Dendritic cell treated with granulocyte-macrophage colony-stimulating factor and Interleukin-4, amounts not matched to agents 40 ng/mL and 50 ng/mL, for 4 days (primary cell): ENCODE results near the gene MYMK.

Experiments
- H3K27ac Mint-ChIP-seq: one replicate; pipeline ENCODE4 v1.8.0; 2022; ENCODE audit warnings: mild to moderate bottlenecking, mixed read lengths
- H3K27me3 Mint-ChIP-seq: one replicate; pipeline ENCODE4 v1.8.0; 2022; ENCODE audit warnings: mild to moderate bottlenecking, mixed read lengths
- H3K36me3 Mint-ChIP-seq: one replicate; pipeline ENCODE4 v1.8.0; 2022; ENCODE audit warnings: low read depth, mixed read lengths
- H3K4me1 Mint-ChIP-seq: one replicate; pipeline ENCODE4 v1.8.0; 2022; ENCODE audit warnings: low read depth, mixed read lengths
- H3K4me3 Mint-ChIP-seq: one replicate; pipeline ENCODE4 v1.8.0; 2022; ENCODE audit warnings: mild to moderate bottlenecking, moderate library complexity, mixed read lengths
- H3K9me3 Mint-ChIP-seq: one replicate; pipeline ENCODE4 v1.8.0; 2022; ENCODE audit warnings: mixed read lengths
- intact Hi-C: fragments of 100-400 bp; cut with micrococcal nuclease; formaldehyde crosslinking; loops from one replicate; pipeline ENCODE4 v1.15.0; 2022

Gene MYMK

DNA sequence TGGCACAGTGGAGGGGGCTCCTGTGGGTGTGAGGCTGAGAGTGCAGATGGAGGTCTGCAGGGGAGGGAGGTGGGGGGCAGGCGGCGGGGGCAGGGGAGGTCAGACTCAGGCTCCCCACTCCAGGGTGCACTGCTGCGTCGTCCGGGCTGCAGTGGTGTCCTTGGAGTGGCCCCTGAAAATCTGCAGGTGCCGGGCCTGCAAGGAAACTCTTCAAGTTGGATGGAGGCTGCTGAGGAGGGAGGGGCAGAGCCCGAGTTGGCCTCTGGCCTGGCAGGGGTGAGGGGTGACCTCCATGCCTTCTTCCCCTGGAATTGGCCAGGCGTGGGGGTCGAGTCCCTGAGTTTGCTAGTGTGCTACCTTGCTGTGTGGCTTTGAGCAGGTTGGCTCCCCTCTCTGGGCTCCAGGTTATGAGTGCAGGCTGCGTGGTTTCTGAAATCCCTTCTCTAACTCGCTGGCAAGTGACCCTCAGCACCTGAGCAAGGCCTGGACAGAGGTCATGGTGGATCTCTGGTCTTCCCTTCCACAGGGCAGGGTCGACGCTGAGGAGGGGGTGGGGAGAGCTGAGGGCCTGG lies 10.6 kb upstream of the MYMK start:
- Mint-ChIP-seq H3K4me3 (no peak overlapping the region), H3K36me3 (no peaks in the 10 kb centered on the region), H3K27me3 (peaks cover 82% of the 10 kb centered on the region), H3K9me3 (no peaks in the 10 kb centered on the region), H3K4me1 (peaks cover 19% of the 10 kb centered on the region), H3K27ac (no peak overlapping the region)
- intact Hi-C loops = loop anchor here (10.0 kb wide), 1 partner anchor 459 kb away; the partner anchor contains the start of gene VAV2

DNA sequence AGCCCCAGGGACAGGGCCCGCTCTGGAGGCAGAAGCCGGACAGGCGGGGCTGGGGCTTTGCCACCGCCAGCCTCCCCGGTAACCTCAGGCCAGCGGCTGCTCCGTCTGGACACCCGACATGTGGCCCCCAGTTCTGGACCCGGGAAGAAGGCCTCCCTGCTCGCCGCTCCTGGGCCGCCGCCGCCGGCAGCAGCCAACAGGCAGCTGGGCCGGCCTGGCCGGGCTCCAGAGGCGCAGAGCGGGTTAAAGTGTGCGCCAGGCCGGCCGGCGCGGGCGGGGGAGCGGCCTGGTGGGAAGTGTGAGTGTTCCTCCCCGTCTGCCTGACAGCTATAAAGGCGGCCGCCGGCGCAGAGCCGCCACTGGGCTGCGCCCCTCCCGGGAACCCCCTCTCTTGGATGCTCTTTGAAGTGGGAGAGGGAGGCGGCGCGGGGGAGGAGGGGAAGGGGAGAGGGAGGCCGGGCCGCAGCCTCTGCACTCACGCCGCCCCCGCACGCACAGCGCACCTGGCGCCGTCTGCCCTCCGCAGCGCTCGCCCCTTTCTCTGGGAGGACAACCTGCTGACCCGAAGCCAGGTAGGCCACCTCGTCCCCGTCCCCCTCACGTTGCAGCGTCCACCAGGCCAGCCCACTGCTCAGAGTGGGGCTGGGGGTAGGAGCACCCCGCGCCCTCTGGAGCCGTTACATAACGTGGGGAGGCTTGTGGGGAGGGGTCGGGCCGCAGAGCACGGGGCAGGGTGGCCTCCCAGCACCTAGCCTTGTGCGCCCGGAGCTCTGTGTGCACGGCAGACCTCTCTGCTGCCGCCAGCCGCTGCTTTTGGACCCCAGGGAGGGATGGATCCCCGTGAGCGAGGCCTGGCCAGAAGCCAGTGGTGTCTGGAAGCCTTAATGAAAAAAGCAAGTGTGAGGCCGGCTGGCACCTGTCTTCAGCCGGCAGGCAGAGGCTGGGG lies 9.9 kb upstream of the MYMK start, which contains the start of gene ADAMTSL2:
Gene ADAMTSL2, plus strand, starts transcription at position 359 of the 946 bp plus-strand sequence. CDS start 2,009 bp downstream, outside the sequence.
- intact Hi-C loops = loop anchor here (10.0 kb wide), 1 partner anchor 460 kb away; the partner anchor contains the start of gene VAV2
- H3K4me1 Mint-ChIP-seq = peaks cover 14% of the 10 kb centered on the region
- H3K27me3 Mint-ChIP-seq = peaks cover 74% of the 10 kb centered on the region
- no peak within 1 kb of the TSS for H3K27ac Mint-ChIP-seq
- no peaks in the 10 kb centered on the region for H3K9me3 Mint-ChIP-seq
- no peaks in the 10 kb centered on the region for H3K36me3 Mint-ChIP-seq
- H3K4me3 Mint-ChIP-seq = no peak within 1 kb of the TSS

DNA sequence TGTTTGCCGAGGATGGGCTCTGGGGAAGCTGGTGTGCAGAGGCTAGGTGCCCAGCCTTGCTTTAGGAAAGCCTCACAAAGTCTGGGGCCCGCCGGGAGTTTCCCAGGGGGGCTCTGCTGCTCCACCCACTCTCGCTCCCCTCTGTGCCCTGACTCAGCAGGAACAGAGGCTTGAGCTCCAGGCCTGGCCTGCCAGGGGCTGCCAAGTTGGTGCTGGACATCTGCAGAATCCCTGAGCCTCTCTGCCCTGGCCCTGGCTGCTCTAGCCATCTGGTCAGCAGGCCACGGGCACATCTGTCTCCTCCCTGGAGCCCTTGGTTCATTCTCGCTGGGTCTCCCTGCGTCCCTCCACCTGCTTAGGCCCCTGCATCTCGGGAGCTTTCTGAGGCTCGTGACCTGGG lies 9.1 kb upstream of the MYMK start:
- Mint-ChIP-seq H3K9me3 (no peaks in the 10 kb centered on the region), H3K4me3 (no peak overlapping the region), H3K27me3 (peaks cover 68% of the 10 kb centered on the region), H3K4me1 (peaks cover 8% of the 10 kb centered on the region), H3K27ac (no peak overlapping the region), H3K36me3 (no peaks in the 10 kb centered on the region)
- intact Hi-C loops = loop anchor here (2.0 to 10.0 kb wide), 2 partner anchors 193 to 461 kb away; partner anchors contain the start of gene VAV2

DNA sequence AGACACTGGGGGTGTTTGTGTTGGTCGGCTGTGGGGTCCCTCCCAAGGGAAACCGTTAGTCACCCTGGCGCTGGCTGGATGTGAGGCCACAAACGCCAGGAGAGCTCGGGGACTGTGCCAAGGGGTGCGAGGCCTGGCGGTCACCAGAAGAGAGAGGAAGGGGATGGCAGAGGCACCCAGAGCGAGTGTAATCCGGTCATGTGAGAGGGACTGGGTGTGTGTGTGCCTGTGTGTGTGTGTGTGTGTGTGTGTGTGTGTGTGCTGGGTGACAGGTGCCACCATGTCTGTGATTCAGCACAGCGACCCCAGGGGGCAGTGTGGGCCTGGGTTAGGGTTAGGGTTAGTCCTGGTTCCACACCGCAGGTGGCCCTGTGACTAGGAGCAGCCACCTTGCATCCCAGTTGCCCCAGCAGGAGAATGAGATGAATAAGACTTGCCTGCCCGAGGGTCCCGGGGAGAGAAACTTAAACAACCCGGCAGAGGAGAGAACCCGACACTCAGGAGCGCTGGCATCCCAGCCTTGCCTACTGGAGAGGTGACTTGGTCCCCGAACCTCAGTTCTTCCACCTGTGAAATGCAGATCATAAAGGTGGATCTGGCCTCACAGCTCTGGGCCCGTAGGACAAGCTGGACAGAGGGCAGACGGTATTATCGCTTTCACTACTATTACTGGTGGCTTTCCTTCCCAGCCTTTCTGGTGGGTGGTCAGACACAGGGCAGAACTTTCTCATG lies 8.3 kb upstream of the MYMK start:
- Mint-ChIP-seq H3K27ac (no peak overlapping the region), H3K9me3 (no peaks in the 10 kb centered on the region), H3K4me3 (no peak overlapping the region), H3K36me3 (no peaks in the 10 kb centered on the region), H3K27me3 (peaks cover 61% of the 10 kb centered on the region), H3K4me1 (peaks cover 5% of the 10 kb centered on the region)
- intact Hi-C loops = loop anchor here (2.0 to 10.0 kb wide), 2 partner anchors 194 to 462 kb away; partner anchors contain the start of gene VAV2

DNA sequence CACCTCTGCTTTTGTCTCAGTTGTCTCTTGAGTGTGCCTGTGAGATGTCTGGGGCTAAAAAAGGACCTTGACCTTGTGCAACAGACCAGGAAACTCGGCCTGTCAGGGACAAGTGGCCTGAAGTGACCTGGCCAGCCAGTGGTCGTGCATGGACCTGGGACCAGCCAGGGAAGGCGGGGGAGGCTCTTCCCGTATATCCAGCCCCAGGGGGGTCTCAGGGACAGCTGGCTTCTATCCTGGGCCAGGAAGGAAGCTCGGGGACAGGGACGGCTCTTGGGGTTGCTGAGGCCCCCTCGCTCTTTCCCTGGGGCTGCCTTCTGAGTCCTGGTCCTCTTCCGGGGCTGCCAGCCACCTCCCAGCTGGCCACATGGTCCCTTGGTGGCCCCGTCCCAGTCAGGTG lies 6.5 kb upstream of the MYMK start:
- intact Hi-C loops = loop anchor here (10.0 kb wide), 1 partner anchor 464 kb away; the partner anchor contains the start of gene VAV2
- Mint-ChIP-seq H3K4me1 (peaks cover 5% of the 10 kb centered on the region), H3K9me3 (no peaks in the 10 kb centered on the region), H3K4me3 (no peak overlapping the region), H3K27ac (no peak overlapping the region), H3K36me3 (no peaks in the 10 kb centered on the region), H3K27me3 (peaks cover 57% of the 10 kb centered on the region)

DNA sequence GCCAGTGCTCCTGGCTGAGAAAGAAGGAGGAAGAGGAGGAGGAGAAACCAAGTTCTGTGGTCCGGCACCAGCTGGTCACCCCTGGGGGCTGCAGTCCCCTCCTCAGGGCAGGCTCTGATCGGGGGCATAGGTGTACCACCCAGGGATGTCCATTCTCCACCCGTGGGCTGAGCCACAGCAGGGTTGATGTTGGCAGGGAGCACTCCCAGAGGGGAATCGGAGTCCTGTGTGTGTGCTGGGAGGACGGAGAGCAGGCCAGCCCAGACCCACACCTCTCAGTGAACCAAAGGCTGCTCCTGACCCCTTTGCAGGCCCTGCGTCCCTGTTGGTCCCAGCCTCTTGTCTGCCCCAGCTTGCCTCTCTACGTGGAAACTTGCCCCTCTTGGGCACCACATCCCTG lies 5.1 kb upstream of the MYMK start:
- Mint-ChIP-seq H3K4me3 (no peak overlapping the region), H3K27ac (no peak overlapping the region), H3K27me3 (peaks cover 45% of the 10 kb centered on the region), H3K4me1 (peaks cover 5% of the 10 kb centered on the region), H3K36me3 (no peaks in the 10 kb centered on the region), H3K9me3 (no peaks in the 10 kb centered on the region)
- intact Hi-C loops = loop anchor here (10.0 kb wide), 1 partner anchor 465 kb away; the partner anchor contains the start of gene VAV2

DNA sequence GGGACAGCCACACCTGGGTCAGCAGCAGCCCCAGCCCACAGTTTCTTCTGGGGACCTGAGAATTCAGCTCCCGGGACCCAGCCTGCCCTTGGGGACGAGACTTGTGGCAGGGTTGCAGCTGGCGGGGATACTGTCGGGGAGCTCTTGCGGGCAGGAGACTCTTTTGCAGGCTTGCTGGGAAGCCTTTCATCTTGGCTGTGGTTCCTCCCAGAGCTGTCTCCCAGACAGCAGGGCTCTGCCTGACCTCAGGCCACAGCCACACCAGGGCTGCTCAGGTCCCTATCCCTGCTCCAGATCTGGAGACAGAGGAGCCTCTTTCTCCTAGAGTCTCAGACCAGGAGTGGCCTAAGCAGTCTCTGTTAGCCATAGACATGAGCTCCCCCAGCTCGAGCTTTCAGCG lies 4.7 kb upstream of the MYMK start:
- H3K36me3 Mint-ChIP-seq = no peaks in the 10 kb centered on the region
- no peak overlapping the region for H3K27ac Mint-ChIP-seq
- no peaks in the 10 kb centered on the region for H3K9me3 Mint-ChIP-seq
- intact Hi-C loops = no loop called here
- H3K27me3 Mint-ChIP-seq = peaks cover 42% of the 10 kb centered on the region
- no peak overlapping the region for H3K4me3 Mint-ChIP-seq
- H3K4me1 Mint-ChIP-seq = peaks cover 5% of the 10 kb centered on the region

DNA sequence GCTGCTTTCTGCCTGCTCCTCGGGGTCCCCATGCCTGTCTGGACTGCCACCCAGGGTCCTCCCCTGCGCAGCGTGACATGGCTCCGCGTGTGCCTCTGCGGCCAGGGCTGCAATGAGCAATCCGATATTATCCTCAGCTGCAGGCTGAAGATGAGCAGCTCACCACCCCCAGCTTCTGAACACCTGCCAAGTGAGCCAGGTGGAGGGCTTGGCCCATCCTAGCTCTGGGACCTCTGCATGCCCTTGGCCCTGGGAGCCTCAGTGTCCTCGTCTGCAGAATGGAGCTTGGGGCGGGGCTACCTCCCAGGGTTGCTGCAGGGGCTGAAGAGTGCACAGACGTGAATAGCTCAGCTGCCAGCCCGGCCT lies 4.1 kb upstream of the MYMK start:
- Mint-ChIP-seq H3K27me3 (peaks cover 37% of the 10 kb centered on the region), H3K4me3 (no peak overlapping the region), H3K36me3 (no peaks in the 10 kb centered on the region), H3K27ac (no peak overlapping the region), H3K9me3 (no peaks in the 10 kb centered on the region), H3K4me1 (peaks cover 5% of the 10 kb centered on the region)
- intact Hi-C loops = no loop called here

DNA sequence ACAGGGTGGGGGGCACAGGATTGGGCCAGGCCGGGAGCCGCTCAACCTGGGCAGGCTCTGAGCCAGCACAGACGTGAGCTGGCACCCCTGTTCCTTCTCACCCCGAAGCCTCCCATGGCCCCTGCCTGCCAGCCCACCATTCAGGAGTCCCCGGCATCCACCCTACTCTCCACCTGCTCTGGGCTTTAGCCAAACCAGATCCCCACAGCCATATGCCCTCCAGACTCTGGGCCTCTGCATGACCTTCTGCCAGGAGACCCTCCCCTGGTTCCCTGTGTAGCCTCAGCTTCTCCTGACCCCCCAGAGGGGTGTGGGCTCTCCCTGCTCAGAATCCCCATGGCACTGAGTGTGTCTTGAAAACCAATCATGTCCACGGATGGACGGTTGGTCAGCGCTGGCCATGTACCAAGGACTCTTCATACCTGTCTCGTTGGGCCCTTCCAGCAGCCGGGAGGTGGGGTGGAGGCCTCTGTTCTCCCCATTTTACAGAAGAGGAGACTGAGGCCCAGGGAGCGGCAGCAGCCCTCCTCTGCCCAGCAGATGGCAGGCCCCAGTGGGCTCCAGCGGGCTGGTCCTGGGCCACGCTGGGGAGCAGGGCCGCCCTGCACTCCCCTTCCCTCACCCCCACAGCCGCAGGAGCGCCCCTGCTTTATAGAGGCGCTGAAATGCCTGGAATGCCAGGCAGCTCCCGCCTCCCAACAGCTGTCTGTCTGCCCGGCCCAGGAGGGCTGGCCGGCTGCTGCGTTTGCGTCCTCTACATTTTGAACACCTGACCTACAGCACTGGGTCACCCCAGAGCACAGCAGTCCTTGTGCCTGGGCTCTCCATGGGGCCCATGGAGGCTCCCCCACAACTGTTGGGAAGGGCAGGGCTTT lies 3.5 kb upstream of the MYMK start:
- no peak overlapping the region for H3K4me3 Mint-ChIP-seq
- no peak overlapping the region for H3K27ac Mint-ChIP-seq
- peaks cover 5% of the 10 kb centered on the region for H3K4me1 Mint-ChIP-seq
- H3K9me3 Mint-ChIP-seq = no peaks in the 10 kb centered on the region
- intact Hi-C loops = no loop called here
- no peaks in the 10 kb centered on the region for H3K36me3 Mint-ChIP-seq
- H3K27me3 Mint-ChIP-seq = peaks cover 31% of the 10 kb centered on the region

DNA sequence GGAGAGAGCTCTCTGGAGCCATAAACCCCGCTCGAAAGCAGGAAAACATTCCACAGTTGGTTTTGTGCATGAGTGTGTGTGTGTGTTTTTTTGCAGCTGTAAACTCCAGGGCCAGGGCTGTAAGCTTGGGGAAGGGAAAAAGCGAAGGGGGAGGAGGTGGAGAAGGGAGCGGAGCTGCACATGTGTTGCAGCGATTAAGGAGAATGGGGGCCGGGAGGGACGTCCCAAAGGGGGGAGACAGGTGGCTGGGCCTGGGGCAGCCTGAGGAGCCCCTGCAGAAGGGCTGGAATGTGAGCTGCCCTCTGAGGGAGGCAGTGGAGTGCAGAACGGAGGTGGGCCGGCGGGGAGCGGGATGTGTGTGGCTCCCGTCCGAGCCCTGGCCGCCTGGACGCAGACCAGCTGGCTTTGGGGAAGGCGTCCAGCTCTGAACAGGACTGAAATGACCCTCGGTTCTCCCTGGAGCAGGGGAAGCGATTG lies 2.7 kb upstream of the MYMK start:
- Mint-ChIP-seq H3K36me3 (no peaks in the 10 kb centered on the region), H3K9me3 (no peaks in the 10 kb centered on the region), H3K27ac (no peak overlapping the region), H3K4me3 (no peak overlapping the region), H3K27me3 (peaks cover 23% of the 10 kb centered on the region), H3K4me1 (no peaks in the 10 kb centered on the region)
- intact Hi-C loops = no loop called here

DNA sequence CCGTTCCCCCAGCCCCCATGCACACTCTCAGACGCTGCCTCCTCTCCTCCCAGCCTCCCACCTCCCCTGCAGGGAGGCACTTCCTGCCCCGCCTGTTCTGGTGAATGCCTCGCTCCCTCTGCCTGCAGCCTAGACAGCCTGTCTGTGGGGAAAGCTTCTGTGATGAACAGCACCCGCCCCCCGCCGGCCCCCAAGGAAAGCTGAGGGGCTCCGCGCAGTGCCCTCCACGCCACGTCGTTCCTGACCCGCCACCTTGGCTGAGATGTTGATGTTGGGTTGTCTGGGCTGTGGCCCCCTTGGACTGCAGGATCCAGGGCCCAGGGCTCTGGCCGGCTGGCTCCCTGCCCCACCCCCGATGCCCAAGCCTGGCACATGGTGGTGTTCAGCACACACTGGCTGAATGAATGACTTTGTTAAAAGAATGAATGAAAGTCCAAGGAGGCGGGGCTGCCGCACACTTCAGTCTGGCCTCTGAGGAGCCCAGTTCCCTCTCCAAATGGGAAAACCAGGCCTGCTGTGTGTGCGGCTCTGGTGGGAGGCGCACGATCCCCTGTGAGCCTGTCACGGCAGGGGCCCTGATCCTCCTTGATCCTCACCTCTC lies 2.1 kb upstream of the MYMK start:
- H3K4me1 Mint-ChIP-seq = no peaks in the 10 kb centered on the region
- intact Hi-C loops = no loop called here
- H3K4me3 Mint-ChIP-seq = no peak overlapping the region
- no peaks in the 10 kb centered on the region for H3K36me3 Mint-ChIP-seq
- no peak overlapping the region for H3K27ac Mint-ChIP-seq
- no peaks in the 10 kb centered on the region for H3K9me3 Mint-ChIP-seq
- H3K27me3 Mint-ChIP-seq = peaks cover 17% of the 10 kb centered on the region

DNA sequence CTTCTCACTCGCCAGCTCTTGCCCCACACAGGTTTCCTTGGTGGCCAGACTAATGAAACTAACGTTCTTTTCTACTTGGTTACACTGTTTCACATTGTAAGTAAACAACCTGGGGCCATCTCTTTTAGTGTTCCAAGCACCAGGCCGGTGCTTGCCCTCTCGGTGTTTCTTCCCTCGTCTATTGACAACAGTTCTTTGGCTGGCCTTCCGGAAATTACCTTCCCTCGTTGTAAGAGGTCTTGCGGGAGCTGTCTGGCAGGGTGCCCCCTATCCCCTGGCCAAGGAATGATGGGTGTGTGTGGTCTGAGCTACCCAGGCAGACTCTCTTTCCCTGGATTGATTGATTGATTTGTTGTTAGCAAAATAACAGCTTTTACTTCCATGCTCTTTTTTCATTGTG lies 918 bp upstream of the MYMK start:
- no peak overlapping the region for H3K4me3 Mint-ChIP-seq
- intact Hi-C loops = no loop called here
- H3K27me3 Mint-ChIP-seq = peaks cover 14% of the 10 kb centered on the region
- no peaks in the 10 kb centered on the region for H3K36me3 Mint-ChIP-seq
- H3K4me1 Mint-ChIP-seq = no peaks in the 10 kb centered on the region
- no peak overlapping the region for H3K27ac Mint-ChIP-seq
- no peaks in the 10 kb centered on the region for H3K9me3 Mint-ChIP-seq

DNA sequence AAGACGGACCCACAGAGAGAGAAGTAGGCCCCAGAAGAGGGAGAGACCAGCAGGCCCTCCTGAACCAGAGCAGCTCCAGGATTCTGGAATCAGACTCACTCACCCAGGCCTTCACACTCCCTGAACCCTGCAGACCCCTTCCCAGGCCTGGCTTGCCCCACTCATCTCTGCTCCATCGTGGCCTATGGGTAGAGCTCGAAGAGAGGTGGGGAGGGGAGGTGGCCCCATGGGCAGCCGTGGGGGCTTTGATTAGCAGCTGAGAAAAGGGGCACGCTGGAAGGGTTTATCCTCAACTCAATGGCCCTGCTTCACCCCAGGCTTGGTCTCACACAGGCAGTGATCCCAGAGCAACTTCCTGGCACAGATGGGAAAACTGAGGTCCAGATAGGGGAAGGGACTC lies 613 bp downstream of the MYMK start:
- H3K27me3 Mint-ChIP-seq = peaks cover 14% of the 10 kb centered on the region
- intact Hi-C loops = no loop called here
- H3K4me3 Mint-ChIP-seq = no peak overlapping the region
- no peaks in the 10 kb centered on the region for H3K36me3 Mint-ChIP-seq
- H3K4me1 Mint-ChIP-seq = no peaks in the 10 kb centered on the region
- H3K9me3 Mint-ChIP-seq = no peaks in the 10 kb centered on the region
- H3K27ac Mint-ChIP-seq = no peak overlapping the region
